ENCODE results near the gene NDUFA11.

GRCh38 chr19:5949792-5950305 lies 46.3 kb upstream of the NDUFA11 start:
- TF ChIP-seq TIGD3 (CRISPR knock-in tag; IDR thresholded peaks at IDR 0.05; ENCODE audit: borderline replicate concordance) (no peak), YY1 (IDR thresholded peaks at IDR 0.05; ENCODE audit: insufficient read depth, insufficient replicate concordance, low read depth, low read length) (no peak), NR2F6 (IDR thresholded peaks at IDR 0.05) (no peak), NR2F6 (CRISPR knock-in tag; IDR thresholded peaks at IDR 0.05) (no peak), POLR2A (IDR thresholded peaks at IDR 0.05; ENCODE audit: insufficient read depth in 1 of 2, low read depth in 2 of 2, low read length in 2 of 2) (no peak)
